GM03348 (cell line): ENCODE results near the gene RNF121.

ENCODE experiments used
- DNase-seq: peaks from one replicate; pipeline ENCODE4 v3.0.0; 2012; ENCODE audit warnings: low spot score

Gene RNF121

DNA sequence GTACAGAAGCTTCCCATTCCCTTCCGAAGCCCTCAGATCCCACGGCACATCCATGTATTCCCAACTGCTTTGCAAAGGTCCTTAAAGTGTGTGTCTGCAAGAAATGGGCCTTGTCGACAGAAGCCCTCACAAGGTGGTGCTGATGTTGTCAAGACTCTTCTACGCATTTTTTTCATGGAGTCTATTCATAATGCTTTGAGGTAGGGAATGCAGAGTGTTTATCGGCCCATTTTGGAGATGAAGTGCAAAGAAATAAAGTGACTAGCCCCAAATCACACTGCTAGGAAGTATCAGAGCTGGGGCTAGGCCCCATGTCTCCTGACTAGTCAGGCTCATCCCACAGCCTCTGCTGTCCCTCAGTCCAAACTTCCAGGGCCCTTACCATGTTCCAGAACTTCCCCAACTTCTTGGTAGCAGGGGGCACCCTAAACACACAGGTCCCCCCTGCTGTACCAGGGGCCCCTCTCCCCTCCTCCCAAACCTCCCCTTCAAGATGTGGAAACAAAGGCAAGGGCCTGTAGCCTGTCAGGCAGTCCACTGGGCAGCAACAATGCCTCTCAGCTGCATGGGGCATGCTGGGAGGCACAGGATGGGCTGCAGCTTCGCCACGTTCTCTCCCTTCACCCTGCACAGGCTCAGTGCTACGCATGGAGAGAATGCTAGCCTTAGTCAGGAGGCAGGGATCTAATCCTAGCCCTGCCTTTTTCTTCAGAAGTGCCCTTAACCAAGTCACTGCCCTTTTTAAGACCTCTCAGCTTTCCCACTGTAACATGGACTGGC, 77.7 kb downstream of the RNF121 start:
- DNase-seq: no peak

DNA sequence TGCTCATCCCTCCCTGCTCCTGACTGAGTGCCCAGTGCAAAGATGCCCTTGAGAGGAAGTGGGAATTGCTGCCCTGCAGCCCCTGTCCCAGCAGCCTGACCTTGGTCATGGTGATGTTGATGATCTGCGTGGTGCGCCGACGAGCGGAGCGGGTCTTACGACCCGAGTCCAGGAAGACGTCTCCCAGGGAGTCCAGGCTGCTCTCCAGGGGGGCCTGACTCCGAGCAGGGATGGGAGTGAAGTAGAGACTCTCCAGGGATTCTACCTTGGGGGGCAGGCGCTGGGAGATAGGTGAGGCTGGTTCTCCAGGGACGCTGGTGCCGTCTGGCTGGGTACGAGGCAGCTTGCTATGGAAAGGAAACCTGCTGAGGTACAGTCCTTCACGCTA, 78.2 kb downstream of the RNF121 start:
- DNase-seq: no peak

DNA sequence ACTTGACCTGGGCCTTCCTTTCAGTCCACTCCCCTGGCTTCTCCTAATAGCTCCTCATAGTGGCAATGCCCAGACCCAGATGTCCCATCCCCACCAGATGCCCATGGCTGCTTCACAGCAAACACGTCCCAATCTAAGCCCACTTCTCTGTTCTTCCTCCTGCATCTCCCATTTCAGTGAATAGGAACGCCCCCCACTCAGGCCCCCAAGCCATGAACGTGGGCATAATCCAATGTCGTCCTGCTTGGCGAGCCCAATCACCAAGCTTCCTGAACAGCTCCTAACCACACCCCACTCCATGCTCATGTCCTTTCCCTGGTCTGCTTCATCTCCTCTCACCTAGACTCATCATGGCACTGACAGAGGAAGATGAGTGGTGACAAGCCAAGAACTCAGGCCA, 78.7 kb downstream of the RNF121 start:
- DNase-seq: no peak

DNA sequence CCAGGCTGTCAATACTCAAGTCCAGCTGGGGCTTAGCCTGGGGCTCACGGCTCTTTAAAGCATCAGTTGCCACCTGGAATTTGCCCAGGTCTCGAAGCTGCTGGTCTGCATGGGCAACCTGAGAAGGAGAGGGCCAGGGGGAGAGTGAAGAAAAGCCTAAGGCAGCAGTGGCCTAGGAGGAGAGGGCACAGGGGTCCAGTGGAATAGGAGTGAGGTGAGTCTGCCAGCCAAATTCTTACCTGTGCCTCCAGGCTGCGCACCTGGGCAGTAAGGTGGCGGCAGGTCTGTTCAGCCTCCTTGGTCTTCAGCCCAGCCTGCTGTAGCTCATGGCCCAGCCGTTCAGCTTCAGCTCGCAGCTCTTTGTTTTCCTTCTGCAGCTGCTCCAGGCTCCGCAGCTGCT, 79.9 kb downstream of the RNF121 start:
- DNase-seq: no peak

DNA sequence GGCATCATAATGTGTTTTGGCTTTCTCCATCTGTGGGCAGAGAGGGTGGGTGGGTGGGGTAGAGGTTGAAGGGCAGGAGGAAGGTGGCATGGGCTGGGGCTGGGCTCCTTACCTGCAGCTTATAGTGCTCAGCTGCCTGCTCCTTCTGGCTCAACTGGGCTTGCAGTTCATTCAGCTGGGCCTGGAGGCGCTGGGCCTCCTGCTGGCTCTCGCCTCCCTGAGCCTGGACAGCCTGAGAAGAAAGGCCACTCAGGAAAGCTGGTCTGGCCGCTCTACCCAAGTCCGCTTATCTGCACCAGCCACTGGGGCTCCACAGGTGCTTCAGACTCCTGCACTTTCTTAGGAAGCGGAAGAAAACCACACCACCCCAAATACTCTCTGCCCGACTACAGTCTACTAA, 80.3 kb downstream of the RNF121 start:
- no peak for DNase-seq

DNA sequence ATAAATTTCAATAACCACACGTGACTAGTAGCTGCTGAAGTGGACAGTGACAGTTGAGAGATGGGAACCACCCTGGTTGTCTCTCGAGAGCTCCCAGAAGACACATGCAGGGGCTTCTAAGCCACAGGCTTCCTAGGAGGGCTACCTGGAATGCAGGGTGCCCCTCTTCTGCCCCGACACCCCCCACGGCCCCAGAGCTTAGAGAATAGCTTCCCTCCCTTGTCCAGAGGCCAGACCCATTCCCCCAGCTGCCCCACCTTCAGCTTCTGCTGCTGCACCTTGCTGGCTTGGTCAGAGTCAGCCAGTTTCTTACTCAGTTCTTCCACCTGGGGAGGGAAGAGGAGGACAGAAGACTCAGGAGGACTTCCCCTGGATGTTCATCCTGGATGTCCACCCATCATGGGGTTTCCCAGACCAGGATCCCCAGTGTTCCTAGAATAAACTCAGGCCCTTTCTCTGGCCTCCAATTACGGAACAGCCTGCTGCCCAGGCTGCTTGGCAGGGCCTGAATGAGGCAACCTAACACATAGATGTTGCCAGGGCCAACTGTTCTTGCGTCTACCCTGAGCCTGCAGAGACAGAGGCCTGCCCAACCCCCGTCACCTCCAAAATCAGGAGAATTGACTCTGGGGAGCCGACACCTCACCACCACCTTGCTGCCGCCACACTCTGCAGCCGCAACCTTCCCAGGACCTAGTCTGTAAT, 81.8 kb downstream of the RNF121 start:
- no peak for DNase-seq

DNA sequence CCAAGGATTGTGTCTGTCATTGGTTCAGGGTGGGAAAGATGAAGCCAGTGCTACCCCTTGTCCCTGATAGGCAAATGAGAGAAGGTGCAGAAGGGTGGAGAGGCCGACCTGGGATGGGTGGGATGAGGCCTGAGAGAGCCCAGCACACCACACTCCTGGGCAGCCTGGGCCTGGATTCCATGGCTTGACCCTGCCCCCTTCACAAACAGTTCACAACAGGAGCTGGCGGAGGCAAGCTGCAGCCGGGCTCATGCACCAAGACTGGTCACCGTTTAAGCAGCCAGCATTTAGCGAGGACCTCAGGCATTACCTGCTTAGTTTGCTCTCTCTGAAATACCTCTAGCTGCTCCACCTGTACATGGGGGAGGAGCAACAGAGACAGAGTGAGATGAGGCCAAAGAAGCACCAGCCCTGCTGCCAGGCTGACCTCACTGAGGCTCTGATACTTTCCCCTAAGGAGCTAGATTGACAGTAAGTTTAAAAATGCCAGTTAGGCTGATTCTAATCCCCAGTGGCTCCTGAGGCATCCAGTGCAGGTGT, 83.3 kb downstream of the RNF121 start:
- DNase-seq: no peak

DNA sequence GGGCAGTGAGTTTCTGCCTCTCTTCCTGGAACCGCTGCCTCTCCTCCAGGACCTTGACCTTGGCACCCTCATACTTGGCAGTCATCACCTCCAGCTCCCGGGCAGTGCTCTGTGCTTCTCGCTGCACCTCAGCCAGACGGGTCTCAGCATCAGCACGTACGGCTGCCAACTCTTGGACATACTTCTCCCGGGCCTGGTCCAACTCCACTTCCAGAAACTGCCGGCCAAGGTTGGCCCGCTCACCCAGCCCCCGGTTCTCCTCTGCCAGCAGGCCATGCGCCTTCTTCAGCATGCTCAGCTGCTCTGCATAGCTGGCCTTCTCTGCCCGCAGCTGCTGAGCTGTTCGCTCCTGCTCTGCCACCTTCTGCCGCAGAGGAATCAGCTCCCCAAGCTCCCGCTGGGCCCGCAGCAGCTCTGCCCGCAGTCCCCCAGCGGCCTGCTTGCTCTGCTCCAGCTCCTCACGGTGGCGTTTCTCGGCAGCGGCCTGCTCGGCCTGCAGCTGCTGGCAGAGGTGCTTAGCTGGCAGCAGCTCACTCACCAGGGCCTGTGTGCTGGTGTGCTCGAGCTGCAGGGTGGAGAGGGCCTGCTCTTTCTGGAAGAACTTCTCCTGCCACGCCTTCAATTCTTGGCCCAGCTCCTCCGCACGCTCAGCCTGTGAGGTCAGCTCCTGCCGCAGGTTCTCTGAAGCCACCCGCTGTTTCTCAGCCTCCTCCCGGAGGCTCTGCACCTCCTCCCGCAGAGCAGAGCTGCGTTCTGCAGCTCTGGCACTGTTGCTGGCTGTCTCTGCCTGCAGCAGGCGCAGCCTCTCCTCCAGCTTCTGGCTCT, 84.3 kb downstream of the RNF121 start:
- DNase-seq: peak; percentile 91

DNA sequence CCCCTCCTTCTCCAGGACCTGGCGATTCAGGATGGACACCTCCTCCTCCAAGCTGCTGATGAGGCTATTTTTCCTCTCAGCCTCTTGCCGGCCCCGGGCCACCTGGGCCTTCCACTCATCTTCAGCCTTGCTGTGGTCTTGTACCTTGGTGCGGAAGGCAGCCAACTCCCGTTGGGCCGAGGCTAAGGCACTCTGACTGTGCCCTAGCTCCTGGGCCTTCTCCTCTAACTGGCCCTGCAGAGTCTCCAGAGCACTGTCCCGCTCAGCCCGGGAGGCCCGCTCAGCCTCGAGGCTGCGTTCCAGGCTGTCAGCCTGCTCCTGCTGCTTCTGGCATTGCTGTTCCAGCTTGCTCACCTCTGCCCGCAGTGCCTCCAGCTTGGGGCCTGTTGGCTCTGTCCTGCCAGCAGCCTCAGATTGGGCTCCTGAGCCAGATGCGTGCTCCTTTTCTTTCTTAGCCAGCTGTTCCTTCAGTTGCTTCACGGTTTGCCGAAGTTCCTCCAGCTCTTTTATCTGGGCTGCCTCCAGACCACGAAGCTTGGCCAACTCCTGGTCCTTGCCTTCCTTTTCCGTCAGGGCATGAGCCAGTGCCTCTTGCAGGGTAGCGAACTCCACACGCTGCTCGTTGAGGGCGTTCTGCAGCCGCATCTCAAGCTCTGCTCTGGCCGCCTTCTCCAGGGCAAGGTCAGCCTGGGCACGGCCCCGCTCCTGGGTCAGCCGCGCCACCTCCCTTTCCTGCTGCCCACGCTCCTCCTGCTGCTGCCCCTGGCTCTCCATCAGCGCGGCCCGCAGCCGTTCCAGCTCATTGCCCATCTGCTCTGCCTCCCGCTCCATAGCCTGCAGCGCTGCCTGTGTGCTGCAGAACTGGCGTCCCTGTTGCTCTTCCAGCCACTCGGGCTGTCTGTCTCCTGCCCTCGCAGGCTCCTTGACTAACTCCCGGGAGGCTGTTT, 85.2 kb downstream of the RNF121 start:
- peak; percentile 33 for DNase-seq

DNA sequence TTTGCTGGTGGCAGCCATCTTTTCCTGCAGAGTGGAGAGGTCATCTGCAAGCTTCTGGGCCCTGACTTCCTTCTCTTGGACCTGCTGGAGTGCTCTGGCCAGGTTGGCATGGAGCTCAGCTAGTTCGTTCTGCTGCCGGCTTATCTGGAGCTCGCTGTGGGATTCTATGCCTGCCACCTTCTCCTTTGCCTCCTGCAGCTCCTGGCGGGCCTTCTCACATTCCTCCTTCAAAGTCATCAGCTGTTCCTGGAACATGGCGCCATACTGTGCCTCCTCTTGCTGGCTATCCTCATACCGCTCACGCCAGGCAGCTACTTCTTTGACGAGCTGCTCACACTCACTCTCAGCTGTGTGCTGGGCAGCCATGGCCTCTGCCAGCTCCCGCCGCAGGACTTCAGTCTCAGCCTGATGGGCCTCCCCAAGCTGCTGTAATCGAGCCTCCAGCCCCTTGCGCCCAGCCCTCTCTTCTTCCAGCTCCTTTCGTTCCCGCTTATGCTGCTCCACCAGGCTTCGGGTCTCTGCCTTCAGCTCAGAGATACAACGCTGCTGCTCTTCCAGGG, 86.0 kb downstream of the RNF121 start:
- DNase-seq: no peak

DNA sequence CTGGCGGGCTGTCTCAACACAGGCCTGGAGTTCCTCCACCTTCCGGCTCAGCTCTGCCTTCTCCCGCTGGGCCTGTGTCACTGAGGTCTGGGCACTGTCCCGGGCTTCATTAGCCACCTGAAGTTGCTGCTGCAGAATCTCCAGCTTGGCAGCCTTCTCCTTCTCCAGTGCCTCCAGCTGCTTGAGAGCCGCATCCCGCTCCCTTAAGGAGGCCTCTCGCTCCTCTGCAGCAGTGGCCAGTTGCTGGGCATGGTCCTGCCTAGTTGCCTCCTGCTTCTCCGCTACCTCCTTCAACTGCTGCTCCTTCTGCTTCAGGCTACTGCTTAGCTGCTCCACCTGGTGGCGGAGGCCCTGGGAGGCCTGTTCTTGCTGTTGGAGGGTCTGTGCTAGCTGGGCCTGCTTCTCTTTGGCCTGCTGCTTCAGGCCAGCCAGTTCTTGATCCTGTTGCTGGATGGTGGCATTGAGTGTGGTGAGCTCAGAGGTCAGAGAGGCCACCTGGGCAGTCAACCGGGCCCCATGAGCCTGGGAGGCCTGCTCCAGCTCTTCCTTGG, 86.7 kb downstream of the RNF121 start:
- no peak for DNase-seq

DNA sequence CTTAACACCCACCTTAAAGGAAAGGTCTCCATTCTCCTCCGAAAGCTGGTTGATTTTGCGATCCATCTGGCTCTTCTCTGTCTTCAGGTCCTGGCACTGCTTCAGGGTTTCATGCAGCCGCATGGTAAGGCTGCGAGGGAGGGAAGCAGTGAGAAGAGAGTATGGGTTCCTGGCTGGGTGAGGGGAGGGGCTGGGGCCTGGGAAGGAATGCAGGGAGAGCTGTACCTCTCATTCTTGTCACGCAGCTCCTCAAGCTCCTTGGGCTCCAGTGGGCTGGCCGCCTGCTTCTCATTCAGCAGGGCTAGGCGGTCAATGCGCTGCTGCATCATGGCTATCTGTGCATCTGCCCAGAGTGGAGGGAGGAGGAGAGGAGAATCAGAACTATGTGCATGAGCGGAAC, 89.3 kb downstream of the RNF121 start:
- no peak for DNase-seq

DNA sequence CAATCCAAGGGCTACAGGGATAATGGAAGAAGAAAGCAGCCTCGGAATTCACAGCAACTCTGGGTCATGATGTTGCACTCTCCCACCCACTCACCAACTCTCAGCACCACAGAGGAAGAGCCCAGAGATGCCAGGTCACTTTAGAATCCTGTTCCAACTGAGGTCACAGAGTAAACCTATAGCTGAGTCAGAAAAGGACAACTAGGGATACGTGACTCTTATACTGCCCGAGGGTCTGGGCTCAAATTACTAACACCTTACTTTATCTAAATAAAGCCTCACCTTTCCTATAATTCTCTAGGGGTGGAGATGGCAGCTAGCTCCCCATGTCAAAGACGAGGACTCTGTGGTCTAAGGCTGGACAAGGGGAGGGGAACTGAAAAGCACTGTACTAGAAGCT, 94.5 kb downstream of the RNF121 start:
- DNase-seq: no peak

DNA sequence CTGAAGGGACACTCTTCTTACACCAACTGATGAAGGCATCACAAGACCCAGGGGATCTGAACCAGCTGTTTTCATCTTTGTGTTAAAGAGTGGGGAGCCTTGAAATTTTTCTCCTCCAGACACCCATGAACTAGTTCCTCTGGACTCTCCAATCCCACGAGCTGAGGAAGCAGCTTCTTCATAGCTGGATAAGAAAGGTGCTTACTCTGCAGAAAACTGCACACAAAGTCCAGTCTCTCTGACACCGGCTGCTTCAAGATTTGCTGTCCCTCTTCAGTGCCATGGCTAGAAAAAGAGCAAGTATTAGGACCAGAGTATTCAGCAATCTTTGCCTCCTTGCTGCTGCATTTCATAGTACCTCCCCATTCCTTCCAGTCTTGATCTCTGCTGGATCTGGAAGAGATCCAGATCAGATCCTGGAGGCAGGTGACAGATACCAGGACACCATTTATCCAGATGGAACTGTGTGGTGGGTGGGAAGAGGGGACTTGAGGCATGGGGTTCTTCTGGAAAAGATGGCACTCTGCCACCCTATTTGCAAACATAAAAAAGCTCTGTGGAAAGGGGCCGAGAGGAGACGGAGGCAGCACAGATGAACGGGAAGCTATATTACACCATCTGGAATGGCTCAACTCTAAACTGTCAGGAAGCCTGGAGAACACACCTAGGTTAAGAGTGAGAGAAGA, 95.4 kb downstream of the RNF121 start:
- DNase-seq: no peak

DNA sequence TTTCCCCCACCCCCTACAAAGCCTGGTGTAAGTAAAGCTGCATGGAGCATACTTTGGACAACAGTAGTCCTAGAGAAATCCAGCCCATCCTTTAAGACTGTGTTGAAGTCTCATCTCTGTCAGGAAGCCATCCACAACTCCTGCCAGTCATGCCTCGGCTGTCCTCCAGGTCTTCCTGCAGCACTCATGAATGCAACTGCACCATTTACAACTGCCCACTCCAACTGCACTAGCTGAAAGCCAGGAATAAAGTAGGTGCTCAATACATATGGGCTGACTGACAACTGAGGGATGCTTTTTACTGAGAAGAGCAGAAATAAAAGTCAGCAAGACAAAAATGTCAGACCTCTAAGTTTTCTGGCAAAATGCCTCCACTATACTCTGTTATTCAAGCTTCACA, 97.2 kb downstream of the RNF121 start:
- no peak for DNase-seq

DNA sequence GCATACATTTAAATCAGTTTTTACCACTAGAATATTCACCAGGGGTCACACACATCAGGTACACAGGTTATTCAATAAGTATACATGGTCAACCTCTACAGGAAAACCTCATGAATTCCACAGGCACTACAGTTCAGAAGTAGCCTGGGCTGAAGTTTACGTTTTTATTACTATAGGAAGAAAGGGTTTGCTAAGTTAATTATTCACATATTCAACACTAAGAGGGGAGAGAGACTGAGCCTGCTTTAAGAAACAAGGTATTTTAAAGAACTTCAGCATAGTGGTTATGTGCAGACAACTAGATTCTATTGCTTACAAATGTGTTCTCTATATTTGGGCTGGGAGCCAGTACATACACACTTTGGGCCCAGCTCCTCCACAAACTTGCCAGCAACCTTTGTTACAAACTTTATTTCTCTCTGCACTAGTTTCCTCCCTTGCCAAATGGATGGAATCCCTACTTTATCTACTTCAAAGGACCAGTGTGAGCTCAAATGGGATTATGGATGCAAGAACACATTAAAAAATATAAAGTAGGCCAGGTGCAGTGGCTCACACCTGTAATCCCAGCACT, 101.7 kb downstream of the RNF121 start:
- no peak for DNase-seq

DNA sequence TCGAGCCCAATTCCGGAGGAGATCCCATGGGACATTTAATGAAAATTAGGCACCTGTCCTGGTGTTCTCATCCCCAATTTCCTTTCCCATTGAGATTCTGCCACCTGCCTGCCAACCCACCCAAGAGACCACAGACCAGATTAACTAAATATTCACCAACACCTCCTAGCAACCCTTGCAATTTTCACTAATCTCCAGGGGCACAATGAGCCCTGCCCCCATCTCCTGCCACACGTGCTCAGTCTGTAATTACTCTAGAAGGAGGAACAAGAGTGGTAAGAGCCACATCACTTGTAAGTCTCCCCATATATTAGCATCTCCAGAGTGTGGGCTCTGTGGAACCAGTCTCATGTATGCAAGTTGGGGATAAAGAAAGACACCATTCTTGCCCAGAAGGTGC, 107.8 kb downstream of the RNF121 start:
- no peak for DNase-seq

DNA sequence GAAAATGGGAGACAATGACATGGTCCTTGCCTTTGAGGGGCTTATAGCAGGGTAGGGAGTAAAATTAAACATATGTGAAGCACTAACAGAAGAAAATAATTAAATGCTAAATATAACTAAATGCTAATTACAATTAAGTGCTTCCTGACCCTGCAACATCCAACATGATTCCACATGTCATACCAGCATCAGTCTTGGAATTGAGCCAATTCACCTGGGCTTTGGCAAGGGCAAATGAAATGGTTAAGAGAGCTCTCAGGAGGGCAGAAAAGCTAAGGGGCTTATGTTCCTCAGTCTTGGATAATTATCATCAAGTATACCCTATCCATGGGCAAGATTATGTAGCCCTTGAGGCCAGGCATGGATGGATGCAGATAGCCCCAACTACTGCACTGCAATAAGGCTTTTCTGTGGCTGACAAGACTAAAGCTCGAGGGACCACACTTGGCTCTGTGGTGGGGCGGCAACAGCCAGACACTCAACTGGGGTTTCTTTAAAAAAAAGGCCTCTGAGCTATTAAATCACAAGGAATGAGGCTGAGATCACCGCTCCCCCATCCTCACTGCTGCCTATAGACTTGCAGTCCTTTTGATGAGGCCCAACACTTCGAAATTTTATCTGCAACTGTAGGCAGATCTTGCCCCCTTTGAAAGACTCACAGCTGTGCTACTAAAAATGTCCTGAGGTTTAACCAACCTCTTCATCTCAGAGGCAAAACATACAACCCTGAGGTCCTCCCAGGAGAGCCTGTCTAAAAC, 108.9 kb downstream of the RNF121 start:
- DNase-seq: no peak

DNA sequence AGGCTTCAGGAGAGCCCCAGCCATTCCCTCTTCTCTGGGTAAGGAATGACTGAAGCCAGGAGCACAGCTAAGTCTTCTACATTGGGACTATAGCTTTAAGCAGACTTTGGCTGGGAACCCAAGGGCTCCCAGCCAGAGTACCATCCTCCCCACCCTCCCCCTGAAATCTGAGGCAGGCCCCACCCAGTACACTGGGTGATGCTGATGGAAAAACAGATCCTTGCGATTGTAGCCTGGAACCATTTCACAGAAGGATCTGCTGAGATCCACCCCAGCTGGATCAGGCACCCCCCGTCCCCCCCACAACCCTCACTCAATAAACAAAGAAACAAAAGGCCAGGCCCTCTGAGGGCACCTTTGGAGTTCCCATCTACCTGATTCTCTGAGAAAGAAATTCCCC, 109.6 kb downstream of the RNF121 start:
- peak; percentile 92 for DNase-seq
